A673 (cell line): ENCODE results near the gene HMCN2. TPM values are rescaled to one million over a fixed set of nuclear protein-coding genes. Genes with fewer than 3 reads are reported as not detected.

ENCODE experiments used
- BruUV-seq: library from RNA; stranded (reverse); fragments of 400-500 nt; replicated peaks from 2 replicates; lab custom pipeline; 2021; lab: Mats Ljungman, UMichigan
- CTCF ChIA-PET: fragments of 300-600 bp; sonication (Branson Sonifier 250); formaldehyde crosslinking; loops from one replicate; lab custom pipeline; 2022; ENCODE audit warnings: antibody characterized with exemption; lab: Charles Lee
- POLR2A ChIA-PET: fragments of 300-600 bp; sonication (Branson Sonifier 250); formaldehyde crosslinking; loops from one replicate; lab custom pipeline; 2022; ENCODE audit warnings: antibody characterized with exemption; ENCODE audit not compliant: low non-redundant PET; lab: Charles Lee
- DNase-seq: peaks from one replicate; pipeline ENCODE4 v3.0.0-alpha.2; 2015; ENCODE audit warnings: low spot score
- H3K27ac ChIP-seq: fragments of 200-600 bp; sonication (generic); 2 replicates; pipeline ENCODE4 v1.5.1; 2016; ENCODE audit warnings: mixed run types, low read depth, mild to moderate bottlenecking, mixed read lengths, antibody characterized with exemption, low read length; ENCODE audit not compliant: poor library complexity, severe bottlenecking
- H3K27me3 ChIP-seq: fragments of 200-600 bp; sonication (generic); replicated peaks from 2 replicates; pipeline ENCODE4 v1.6.1; 2017; ENCODE audit warnings: mixed run types, low read depth, mild to moderate bottlenecking, mixed read lengths, antibody characterized with exemption, low read length; ENCODE audit not compliant: insufficient read depth, poor library complexity
- H3K36me3 ChIP-seq: fragments of 200-600 bp; sonication (generic); 2 replicates; pipeline ENCODE4 v1.6.1; 2016; ENCODE audit warnings: mixed run types, mild to moderate bottlenecking, mixed read lengths, antibody characterized with exemption, low read length; ENCODE audit not compliant: insufficient read depth, poor library complexity, severe bottlenecking
- H3K4me1 ChIP-seq: fragments of 200-600 bp; sonication (generic); 2 replicates; pipeline ENCODE4 v1.6.1; 2017; ENCODE audit warnings: mixed run types, mild to moderate bottlenecking, mixed read lengths, antibody characterized with exemption, low read length; ENCODE audit not compliant: insufficient read depth, poor library complexity, severe bottlenecking
- H3K4me3 ChIP-seq: fragments of 200-600 bp; sonication (generic); 2 replicates; pipeline ENCODE4 v1.5.1; 2016; ENCODE audit warnings: low read depth, mixed run types, mild to moderate bottlenecking, mixed read lengths, low read length; ENCODE audit not compliant: poor library complexity, severe bottlenecking
- H3K9me3 ChIP-seq: fragments of 200-600 bp; sonication (generic); 2 replicates; pipeline ENCODE4 v1.6.1; 2016; ENCODE audit warnings: mixed run types, low read depth, mild to moderate bottlenecking, mixed read lengths, antibody characterized with exemption, low read length; ENCODE audit not compliant: poor library complexity, severe bottlenecking
- EZH2 ChIP-seq: fragments of 200-600 bp; sonication (generic); IDR thresholded peaks from 2 replicates; pipeline ENCODE4 v1.6.1; 2017; ENCODE audit warnings: borderline replicate concordance, low read depth, mild to moderate bottlenecking, mixed read lengths, antibody characterized with exemption, low read length; ENCODE audit not compliant: poor library complexity, severe bottlenecking
- intact Hi-C: fragments of 100-400 bp; cut with micrococcal nuclease; formaldehyde crosslinking; loops from one replicate; pipeline ENCODE4 v1.10.0; 2022; ENCODE audit not compliant: unreplicated experiment
- total RNA-seq: library from RNA; stranded (reverse); gene quantifications from 2 replicates; pipeline ENCODE4 v1.2.3, GENCODE V29; 2021
- TF ChIP-seq, protein P1 (sequence below): fragments of 300-800, 200-600 bp; sonication (generic); conservative IDR thresholded peaks from 2 replicates; pipeline ENCODE4 v1.5.1; 2017; ENCODE audit warnings: low read depth, mild to moderate bottlenecking, antibody characterized with exemption, low read length, moderate library complexity, mixed read lengths

Gene HMCN2
- total RNA-seq, 1 experiment from 2014 or later = 0.28 TPM

DNA sequence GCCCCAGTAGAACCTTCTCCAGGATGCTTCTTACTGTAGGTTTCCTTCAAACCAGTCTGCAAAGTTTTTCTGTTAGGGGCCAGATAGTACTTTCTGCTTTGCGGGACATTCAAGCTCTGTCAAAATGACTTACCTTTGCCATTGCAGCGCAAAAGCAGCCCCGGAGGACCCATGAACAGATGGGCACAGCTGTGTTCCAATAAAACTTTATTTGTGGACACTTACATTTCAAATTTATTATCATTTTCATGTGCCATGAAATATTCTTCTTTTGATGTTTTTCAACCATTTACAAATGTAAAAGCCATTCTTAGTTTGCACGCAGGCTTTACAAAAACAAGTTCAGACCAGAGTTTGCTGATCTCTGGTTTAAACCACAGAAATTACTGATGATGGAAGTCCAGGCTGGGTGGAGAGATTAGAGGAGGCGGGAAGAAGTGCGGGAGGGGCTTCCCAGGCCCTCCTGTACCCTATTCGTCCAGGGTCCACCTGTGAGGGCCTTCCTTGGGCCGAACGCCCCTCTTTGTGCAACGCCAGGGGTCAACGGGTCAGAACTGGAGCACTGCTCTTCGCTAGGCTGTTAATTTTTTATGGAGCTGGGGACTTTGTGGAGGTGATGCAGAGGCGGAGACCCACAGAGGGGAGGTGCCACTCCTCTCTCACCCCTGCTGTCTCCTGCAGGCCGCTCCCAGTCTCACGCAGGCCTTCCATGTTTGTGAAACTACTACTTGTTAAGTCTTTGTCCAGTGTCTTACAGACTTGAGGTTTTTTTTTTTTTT is 171.6 kb downstream of the HMCN2 start:
- POLR2A ChIA-PET = no interaction called here

DNA sequence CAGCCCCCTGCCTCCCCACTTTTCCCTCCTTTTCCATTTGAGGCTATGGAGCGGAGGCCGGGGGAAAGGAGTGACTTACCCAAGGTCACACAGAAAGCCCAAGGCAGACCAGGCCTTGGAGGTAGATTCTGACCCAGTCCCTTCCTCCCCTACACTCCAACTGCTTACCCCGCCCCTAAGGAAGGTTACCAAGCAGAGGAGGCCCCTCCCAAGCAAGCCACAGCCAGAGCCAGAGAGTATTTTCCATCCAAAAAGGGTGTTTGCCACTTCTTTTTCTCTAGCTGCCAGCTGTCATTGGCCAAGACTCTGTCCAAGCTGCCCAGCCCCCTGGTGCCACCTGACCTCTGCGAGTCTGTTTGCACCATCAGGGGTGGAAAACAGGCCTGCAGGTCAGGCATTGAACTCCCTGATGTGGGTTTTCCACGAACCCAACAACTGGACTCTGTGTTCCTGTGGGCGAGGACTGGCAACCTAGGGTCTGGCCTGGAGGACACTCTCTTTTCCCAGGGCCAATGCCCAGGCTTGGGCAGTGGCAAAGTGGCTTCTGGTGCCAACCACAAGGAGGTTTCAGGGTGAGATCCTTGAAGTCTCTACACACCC is 172.9 kb downstream of the HMCN2 start:
- DNase-seq = no peak
- peaks cover 11% of the 10 kb centered on the region for H3K27me3 ChIP-seq
- no peak for TF ChIP-seq EZH2
- TF ChIP-seq, protein P1, sequence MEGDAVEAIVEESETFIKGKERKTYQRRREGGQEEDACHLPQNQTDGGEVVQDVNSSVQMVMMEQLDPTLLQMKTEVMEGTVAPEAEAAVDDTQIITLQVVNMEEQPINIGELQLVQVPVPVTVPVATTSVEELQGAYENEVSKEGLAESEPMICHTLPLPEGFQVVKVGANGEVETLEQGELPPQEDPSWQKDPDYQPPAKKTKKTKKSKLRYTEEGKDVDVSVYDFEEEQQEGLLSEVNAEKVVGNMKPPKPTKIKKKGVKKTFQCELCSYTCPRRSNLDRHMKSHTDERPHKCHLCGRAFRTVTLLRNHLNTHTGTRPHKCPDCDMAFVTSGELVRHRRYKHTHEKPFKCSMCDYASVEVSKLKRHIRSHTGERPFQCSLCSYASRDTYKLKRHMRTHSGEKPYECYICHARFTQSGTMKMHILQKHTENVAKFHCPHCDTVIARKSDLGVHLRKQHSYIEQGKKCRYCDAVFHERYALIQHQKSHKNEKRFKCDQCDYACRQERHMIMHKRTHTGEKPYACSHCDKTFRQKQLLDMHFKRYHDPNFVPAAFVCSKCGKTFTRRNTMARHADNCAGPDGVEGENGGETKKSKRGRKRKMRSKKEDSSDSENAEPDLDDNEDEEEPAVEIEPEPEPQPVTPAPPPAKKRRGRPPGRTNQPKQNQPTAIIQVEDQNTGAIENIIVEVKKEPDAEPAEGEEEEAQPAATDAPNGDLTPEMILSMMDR = no peak
- no peaks in the 10 kb centered on the region for H3K4me1 ChIP-seq
- no peak overlapping the region for H3K27ac ChIP-seq
- intact Hi-C loops = no loop called here
- H3K9me3 ChIP-seq = peaks cover 8% of the 10 kb centered on the region
- H3K4me3 ChIP-seq = no peak overlapping the region
- H3K36me3 ChIP-seq = no peaks in the 10 kb centered on the region
- no TSS peak for BruUV-seq
- ChIA-PET POLR2A (no interaction called here), CTCF (no interaction called here)

More for the DNA sequence above, 171.6 kb downstream of the HMCN2 start:
- TF ChIP-seq EZH2 = no peak
- TF ChIP-seq, protein P1 = no peak
- intact Hi-C loops = no loop called here
- no peak overlapping the region for H3K27ac ChIP-seq
- peaks cover 8% of the 10 kb centered on the region for H3K9me3 ChIP-seq
- H3K27me3 ChIP-seq = peaks cover 22% of the 10 kb centered on the region
- no TSS peak for BruUV-seq
- no peak for DNase-seq
- CTCF ChIA-PET = no interaction called here
- H3K36me3 ChIP-seq = no peaks in the 10 kb centered on the region
- H3K4me3 ChIP-seq = no peak overlapping the region
- no peaks in the 10 kb centered on the region for H3K4me1 ChIP-seq

DNA sequence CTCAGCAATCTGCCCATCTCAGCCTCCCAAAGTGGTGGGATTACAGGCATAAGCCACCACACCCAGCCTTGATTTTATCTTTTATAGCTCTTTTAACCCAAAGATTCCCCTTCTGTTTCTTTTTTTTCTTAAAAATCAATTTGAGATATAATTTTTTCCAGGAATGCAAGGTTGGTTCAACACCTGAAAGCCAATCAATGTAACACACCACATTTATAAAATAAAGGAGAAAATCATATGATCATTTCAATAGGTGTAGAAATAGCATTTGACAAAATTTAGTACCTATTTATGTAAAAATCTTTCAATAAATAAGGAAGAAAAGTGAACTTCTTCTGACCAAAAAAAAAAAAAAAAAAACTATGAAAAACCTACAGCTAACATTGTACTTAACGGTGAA is 175.5 kb downstream of the HMCN2 start:
- no peak overlapping the region for H3K4me3 ChIP-seq
- H3K9me3 ChIP-seq = peaks cover 8% of the 10 kb centered on the region
- no peaks in the 10 kb centered on the region for H3K27me3 ChIP-seq
- BruUV-seq = no TSS peak
- no peak for TF ChIP-seq EZH2
- TF ChIP-seq, protein P1 = no peak
- ChIA-PET POLR2A (no interaction called here), CTCF (no interaction called here)
- H3K4me1 ChIP-seq = peaks cover 16% of the 10 kb centered on the region
- H3K27ac ChIP-seq = no peak overlapping the region
- intact Hi-C loops = no loop called here
- no peaks in the 10 kb centered on the region for H3K36me3 ChIP-seq
- DNase-seq = no peak
